T-helper 22 cell (primary cell): ENCODE data around the gene IGFBP3.

ENCODE experiments used
- DNase-seq: peaks from one replicate; pipeline ENCODE4 v3.0.0-alpha.2; 2020; ENCODE audit warnings: low read depth

Gene IGFBP3

DNA sequence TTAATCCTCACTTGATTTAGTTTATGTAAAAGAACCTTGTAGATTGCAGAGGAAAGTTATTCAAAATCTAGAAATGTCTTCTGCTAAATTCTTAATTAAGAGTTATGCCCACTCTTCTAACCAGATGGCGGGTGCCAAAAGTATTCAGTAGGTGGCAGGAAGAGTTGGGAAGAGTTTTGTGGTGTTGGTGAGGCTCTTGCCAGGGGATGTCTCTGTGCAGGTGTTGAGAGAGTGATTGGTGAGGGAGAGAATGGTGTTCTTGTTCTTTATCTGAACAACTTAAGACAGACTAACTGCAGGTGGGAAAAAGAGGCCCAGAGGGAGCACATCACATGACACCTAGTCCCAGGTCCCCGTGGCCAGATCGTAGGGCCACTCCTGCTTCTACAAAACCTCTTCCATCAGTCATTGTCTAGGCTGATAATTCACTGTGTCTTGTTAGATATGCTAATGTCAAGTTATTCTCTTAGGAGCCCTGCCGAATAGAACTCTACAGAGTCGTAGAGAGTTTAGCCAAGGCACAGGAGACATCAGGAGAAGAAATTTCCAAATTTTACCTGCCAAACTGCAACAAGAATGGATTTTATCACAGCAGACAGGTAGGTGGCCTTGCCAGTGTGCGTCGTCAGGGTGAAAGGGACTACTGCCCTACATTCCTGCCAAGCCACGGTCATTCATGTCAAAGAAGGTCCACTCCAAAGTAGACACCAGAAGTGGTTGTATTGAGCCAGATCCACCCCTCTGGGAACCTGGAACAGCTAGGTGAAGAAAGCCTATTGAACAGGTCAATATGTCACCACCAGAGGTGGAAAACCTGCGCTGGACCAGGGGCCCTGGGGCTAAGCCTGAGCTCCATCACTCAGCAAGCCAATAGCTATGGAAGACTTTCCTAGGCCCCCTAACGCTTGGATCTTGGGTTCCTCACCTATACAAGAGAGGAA, 29.3 kb downstream of the IGFBP3 start:
- no peak for DNase-seq

- DNase-seq, result no peak
Observed at GRCh38 chr7:45890902-45891461, 30.1 kb downstream of the IGFBP3 start.

- DNase-seq, result no peak
Observed at GRCh38 chr7:45890125-45890901, 30.8 kb downstream of the IGFBP3 start.

DNA sequence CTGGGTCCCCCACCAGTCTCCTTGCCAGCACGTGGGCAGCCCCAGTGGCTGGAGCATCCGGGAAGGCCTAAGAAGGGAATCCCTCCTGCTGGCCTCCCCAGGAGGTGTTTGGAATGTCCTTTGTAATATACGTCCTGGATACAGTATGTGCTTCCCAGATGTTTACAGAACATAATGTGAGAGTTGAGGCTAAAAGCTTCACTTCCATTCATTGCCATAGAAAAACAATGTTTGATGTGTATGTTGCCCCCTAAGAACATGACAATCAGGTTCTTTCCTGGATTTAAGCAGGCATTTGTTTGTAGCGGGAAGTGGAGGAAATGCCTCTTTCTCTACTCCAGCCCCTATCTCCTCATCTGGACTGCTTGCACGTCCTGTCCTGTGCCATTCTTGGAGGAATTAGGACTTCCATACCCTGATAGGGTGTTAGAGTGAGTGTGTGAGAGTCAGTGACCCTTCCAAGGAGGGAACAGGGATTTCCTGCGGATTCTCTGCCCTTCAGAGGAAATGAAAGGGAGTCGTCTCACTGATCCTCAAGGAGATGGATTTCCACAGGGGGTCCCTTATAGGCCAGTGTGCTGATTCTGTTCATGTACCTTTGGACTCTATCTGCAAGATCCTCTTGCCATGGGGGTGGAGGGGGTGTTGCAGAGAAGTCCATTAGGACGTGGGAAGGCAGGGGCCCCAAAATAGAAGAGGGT, 31.6 kb downstream of the IGFBP3 start:
- DNase-seq, result no peak

DNA sequence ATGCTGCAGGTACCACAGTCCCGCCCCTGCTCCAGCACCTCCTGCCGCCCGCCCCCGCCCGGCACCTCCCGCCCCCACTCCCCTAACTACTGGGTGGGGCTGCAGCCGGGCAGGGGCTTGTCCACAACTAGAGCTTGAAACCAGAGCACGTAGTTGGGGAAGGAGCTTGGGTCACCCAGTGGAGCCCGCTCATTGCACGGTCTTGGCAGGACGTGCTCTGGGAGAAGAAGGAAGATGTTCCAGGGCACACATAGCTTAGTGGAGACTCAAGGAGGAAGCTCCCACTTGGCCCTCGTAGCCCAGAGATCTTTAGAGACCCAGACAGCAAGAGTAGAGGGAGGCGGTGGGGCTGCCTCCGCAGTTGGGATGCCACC, 32.1 kb downstream of the IGFBP3 start:
- DNase-seq, result no peak

DNA sequence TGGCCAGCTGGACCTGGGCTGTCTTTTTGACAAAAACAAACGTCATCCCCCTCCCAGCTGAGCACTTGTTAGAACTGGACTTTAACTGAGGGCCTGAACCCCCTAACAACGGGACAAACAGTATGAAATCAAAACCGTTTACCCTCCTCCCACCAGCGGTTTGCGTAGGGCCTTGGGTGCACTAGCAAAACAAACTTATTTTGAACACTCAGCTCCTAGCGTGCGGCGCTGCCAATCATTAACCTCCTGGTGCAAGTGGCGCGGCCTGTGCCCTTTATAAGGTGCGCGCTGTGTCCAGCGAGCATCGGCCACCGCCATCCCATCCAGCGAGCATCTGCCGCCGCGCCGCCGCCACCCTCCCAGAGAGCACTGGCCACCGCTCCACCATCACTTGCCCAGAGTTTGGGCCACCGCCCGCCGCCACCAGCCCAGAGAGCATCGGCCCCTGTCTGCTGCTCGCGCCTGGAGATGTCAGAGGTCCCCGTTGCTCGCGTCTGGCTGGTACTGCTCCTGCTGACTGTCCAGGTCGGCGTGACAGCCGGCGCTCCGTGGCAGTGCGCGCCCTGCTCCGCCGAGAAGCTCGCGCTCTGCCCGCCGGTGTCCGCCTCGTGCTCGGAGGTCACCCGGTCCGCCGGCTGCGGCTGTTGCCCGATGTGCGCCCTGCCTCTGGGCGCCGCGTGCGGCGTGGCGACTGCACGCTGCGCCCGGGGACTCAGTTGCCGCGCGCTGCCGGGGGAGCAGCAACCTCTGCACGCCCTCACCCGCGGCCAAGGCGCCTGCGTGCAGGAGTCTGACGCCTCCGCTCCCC, 32.7 kb downstream of the IGFBP3 start, which contains the start of gene IGFBP1:
Gene IGFBP1 (plus strand): TSS at position 304 of the 808 bp plus-strand sequence. CDS start 165 bp downstream, at position 469.
- no peak for DNase-seq

GRCh38 chr7:45886931-45887667, 34.0 kb downstream of the IGFBP3 start:
- DNase-seq, result no peak

DNA sequence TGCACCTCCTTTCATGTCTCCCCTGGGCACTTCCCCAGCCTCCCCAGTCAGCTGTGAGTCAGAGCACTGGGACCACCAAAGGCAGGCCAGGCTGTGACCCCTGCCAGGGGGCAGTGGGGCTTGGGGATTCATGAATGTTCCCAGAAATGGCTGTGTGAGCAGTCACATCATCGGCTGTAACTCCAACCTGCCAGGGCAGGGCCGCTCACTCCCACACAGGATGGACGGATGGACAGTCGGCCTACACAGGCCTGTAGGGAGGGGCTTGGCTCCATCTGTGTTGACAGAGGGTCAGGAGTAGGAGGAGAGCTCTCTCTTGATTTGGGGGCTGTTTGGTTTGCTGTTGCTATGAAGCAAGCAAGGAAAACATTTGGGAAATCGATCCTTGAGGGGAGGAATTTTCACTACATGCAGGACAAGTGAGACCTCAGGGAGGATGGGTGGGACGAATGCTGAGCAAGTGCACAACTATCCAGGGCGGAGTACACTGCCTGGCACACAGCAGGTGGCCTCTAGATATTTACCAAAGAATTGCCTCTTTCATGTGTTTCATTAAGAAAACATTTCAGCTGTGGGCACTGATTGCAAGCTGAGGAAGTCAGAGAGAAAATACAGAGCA, 35.7 kb downstream of the IGFBP3 start:
- no peak for DNase-seq

GRCh38 chr7:45884136-45884535, 36.9 kb downstream of the IGFBP3 start:
- no peak for DNase-seq

DNA sequence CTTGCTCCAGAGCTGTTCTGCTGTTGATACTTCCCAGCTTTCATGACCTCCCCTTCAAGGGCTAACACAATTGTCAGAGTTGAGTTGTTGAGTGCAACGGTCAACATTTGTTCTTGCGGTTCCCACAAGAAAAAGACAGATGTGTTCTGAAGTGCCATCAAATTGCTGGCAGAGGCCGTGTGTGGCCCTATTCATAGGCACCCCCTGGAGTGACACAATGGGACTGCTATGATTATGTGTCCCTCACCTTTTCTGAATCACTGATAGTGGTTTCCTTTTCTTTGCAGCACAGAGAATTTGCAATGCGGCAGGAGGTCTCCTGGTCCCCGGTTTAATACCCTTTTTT, 38.6 kb downstream of the IGFBP3 start:
- DNase-seq, result no peak

- no peak for DNase-seq
Observed at GRCh38 chr7:45881759-45882464, 39.2 kb downstream of the IGFBP3 start.

DNA sequence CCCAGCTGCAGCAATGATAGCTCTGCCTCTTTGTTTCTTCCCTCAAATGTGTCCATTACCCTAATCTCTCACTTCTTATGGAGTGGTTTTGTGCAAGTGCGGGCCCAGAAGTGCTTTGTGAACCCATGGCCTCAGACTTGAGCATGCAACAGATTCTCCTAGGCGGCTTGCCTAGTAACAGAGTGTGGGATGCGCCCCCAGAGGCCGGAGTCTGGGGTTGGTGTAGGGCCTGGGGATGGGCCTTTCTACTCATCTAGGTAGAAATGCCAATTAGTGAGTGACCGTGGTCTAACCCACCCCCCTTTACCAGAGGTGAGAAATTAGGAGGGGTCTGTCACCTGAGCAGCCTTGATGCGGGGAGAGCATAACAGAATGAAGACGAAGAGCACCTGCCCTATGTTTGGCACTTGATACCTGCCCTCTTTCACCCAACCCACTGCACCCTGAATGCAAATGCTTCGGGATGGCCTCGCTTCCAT, 39.8 kb downstream of the IGFBP3 start:
- DNase-seq, result no peak

- no peak for DNase-seq
Observed at GRCh38 chr7:45880433-45880860, 40.6 kb downstream of the IGFBP3 start.

- DNase-seq, result no peak
Observed at GRCh38 chr7:45878457-45879144, 42.5 kb downstream of the IGFBP3 start.

GRCh38 chr7:45876519-45876918, 44.6 kb downstream of the IGFBP3 start:
- DNase-seq, result no peak

GRCh38 chr7:45874408-45875131, 46.5 kb downstream of the IGFBP3 start:
- DNase-seq, result no peak

DNA sequence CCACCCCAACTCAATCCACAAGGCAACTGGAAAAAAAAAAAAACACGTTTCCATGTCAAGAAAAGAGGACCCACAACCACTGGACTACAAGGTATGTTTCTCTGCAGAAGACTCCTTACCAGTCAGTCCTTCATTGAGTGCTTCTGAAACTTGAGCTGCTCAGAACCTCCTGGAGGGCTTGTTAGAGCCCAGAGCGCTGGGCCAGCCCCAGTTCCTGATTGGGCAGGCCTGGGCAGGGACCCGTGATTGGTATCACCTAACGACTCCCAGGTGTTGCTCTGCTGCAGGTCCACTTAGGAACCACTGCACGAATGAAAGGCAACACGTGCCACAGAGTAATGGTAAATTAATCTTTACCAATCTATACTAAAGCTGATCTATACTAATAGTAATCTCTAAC, 47.7 kb downstream of the IGFBP3 start:
- no peak for DNase-seq

DNA sequence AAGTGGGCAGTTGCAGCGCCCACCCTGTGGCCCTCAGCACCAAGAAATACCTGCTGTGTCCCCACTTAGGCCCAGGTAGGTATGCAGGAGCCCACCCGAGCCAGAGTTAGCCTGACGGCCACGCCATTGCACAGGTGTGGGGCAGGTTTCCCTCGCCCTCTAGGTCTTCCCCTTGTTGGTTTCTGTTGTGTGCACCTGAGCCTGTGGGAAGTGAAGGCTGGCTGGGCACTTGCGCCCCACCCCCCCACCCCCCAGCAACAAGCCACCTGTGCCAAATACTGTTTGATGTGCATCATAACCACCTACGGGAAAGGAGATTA, 48.1 kb downstream of the IGFBP3 start, which contains the start of gene CCDC201:
Gene CCDC201 (minus strand): TSS at position 48 of the 320 bp plus-strand sequence. CDS start 75 bp downstream, outside the sequence.
- DNase-seq, result no peak
